Activated naive CD4-positive, alpha-beta T cell treated with anti-CD3 and anti-CD28 coated beads, Interleukin-2, amount 50 U/mL, for 16 hours (primary cell): ENCODE measurements around the gene KCNG2.

Source experiments
- DNase-seq: peaks from one replicate; pipeline ENCODE4 v3.0.0-alpha.2; 2020

The KCNG2 gene

GRCh38 chr18:79931475-79931874 lies 133.7 kb downstream of the KCNG2 start:
- DNase-seq: no peak

GRCh38 chr18:79932907-79933306 lies 135.2 kb downstream of the KCNG2 start:
- no peak for DNase-seq

- no peak for DNase-seq
Measured at GRCh38 chr18:79933765-79934164, 136.0 kb downstream of the KCNG2 start.

- no peak for DNase-seq
Measured at GRCh38 chr18:79934311-79935097, 136.8 kb downstream of the KCNG2 start.

- DNase-seq: no peak
Measured at GRCh38 chr18:79935098-79935480, 137.4 kb downstream of the KCNG2 start.

GRCh38 chr18:79935499-79935898 lies 137.8 kb downstream of the KCNG2 start:
- no peak for DNase-seq

GRCh38 chr18:79935925-79936324 lies 138.2 kb downstream of the KCNG2 start:
- DNase-seq: no peak

- no peak for DNase-seq
Measured at GRCh38 chr18:79936641-79937040, 138.9 kb downstream of the KCNG2 start.

- DNase-seq: no peak
Measured at GRCh38 chr18:79937103-79937860, 139.5 kb downstream of the KCNG2 start.

- DNase-seq: no peak
Measured at GRCh38 chr18:79938196-79938595, 140.5 kb downstream of the KCNG2 start.

- no peak for DNase-seq
Measured at GRCh38 chr18:79939096-79939495, 141.4 kb downstream of the KCNG2 start.

GRCh38 chr18:79940126-79940813 lies 142.5 kb downstream of the KCNG2 start:
- DNase-seq: no peak

GRCh38 chr18:79940814-79941472 lies 143.2 kb downstream of the KCNG2 start:
- no peak for DNase-seq

- no peak for DNase-seq
Measured at GRCh38 chr18:79941473-79942119, 143.9 kb downstream of the KCNG2 start.

- no peak for DNase-seq
Measured at GRCh38 chr18:79942211-79942610, 144.5 kb downstream of the KCNG2 start.

GRCh38 chr18:79942786-79943607 lies 145.3 kb downstream of the KCNG2 start:
- no peak for DNase-seq

GRCh38 chr18:79943608-79944125 lies 145.9 kb downstream of the KCNG2 start:
- no peak for DNase-seq

GRCh38 chr18:79944126-79944731 lies 146.5 kb downstream of the KCNG2 start:
- DNase-seq: no peak

- no peak for DNase-seq
Measured at GRCh38 chr18:79944746-79945117, 147.0 kb downstream of the KCNG2 start.

GRCh38 chr18:79945118-79946042 lies 147.6 kb downstream of the KCNG2 start:
- no peak for DNase-seq
